Uterine smooth muscle cell (primary cell): ENCODE data around the gene POLK. TPM values are rescaled to one million over a fixed set of nuclear protein-coding genes. Genes with fewer than 3 reads are reported as not detected.

Experiments used
- total RNA-seq: library from RNA; depleted of rRNA; stranded (reverse); fragments of >200 nt; gene quantifications from 2 replicates; pipeline ENCODE4 v1.2.3, GENCODE V29; 2014

Gene POLK
- 44.2 and 57.0 TPM in 2 replicates for total RNA-seq

DNA sequence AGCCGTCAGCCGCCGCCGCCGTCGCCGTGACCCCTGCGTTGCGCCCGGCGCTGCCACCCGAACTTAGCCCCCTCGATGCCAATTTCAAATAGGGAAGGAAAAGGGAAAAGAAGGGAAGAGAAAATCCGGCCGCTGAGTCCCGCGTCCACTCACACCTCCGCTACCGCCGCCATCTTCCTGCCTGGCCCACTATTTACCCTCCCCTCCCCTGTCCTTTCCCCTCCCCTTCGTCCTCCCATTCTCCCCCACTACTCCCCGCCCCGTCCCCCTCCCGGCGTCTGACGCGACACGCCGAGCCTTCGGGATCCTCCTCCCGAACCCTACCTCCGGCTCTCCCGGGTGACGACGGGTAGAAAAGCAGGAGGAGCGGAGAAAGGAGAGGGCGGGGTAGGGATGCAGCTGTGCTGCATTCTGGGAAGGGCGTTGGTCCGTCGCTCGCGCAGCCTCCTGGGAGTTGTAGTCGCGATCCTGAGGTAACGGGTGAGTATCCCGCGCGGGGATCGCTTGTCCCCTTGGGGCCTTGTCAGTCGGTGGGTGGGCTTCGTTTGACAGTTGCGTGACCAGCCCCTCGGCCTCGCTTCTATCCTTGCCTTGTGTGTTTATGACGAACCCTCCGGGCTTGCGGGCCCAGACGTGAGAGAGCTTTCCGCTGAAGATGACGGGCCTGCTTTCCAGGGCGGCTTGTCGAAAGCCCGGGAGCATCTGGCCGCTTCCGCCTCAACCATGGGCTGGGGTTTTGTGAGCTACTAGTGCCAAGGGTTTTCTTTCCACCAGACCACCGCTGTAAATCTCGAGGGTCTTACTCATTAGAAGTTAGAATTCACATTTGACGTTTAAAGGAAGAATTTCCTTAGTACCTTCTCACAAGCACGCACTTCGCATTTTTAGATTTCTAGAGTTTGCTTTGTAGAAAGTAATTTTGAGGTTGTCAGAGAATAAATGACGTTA, at the start of gene POLK, which contains the start of gene CERT1:
POLK (plus strand) TSS at position 457 of the 948 bp plus-strand sequence.
CERT1 (minus strand) TSS at position 195 of the 948 bp plus-strand sequence. CDS start 422 bp downstream, outside the sequence.

DNA sequence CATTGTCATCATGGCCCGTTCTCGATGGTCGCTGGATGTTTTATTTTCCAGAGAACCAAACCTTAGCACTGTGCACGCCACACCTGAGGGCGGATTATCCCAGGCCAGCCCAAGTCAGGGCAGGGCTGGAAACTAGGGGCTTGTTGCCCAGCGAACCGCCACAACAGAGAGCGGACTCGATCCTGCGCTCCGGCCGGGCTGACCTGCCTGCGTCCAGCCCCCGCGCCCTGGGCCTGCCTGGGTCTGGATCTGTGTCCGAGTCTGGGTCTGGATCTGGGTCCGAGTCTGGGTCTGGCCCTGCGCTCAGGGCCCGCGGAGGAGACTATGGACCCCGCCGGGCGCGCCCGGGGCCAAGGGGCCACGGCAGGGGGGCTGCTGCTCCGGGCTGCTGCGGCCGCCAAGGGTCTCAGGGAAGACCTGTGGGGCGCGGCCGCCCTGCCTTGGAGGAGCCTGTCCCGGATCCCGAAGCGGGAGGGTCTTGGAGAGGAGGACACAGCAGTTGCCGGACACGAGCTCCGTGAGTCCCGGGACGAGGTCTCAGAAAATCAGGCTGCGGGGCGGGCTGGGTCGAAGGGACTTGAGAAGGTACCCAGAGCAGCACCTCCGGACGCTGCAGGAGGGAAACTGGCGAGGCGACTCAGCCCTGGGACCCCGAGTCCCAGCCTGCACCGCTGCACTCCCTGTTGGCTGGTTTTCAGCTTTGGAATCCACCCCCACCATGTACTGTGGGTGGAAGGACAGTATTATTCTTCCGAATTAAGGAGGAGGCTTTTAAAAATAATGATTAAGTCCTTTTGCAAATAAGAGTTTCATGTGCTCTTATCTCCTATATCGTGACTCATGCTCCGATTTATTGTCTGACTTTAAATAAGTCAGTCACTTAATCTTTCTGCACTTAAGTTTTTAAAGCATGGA, 99.9 kb downstream of the POLK start, which contains the start of gene ANKDD1B:
ANKDD1B (plus strand) TSS at position 143 of the 915 bp plus-strand sequence; CDS start at position 325, 182 bp downstream.

Other genes with a start within 250 kb of the POLK start
- 256 and 406 TPM in 2 replicates for gene HMGCR, start 174.7 kb upstream of the POLK start, total RNA-seq
- 25.0 and 42.0 TPM in 2 replicates for gene CERT1, start 262 bp upstream of the POLK start, total RNA-seq
- 0.33 and 0.62 TPM in 2 replicates for gene ANKDD1B, start 99.6 kb downstream of the POLK start, total RNA-seq
- gene POC5, start 205.5 kb downstream of the POLK start, total RNA-seq, result 15.0 and 25.6 TPM in 2 replicates